Measurements from ENCODE around the gene UBR1.
"Not testable (repeated sequence)": the region's sequence is repeated elsewhere in the genome, so short reads cannot be mapped to it uniquely, and the experiment has no call there.

UBR1 gene

GRCh38 chr15:42955518-42955917, 150.3 kb downstream of the UBR1 start:
- Histone ChIP-seq H2BK5ac (ENCODE audit: low read length) (no peak overlapping the region), H3K4ac (ENCODE audit: low read length) (no peak overlapping the region), H3K23ac (ENCODE audit: low read depth, low read length, poor library complexity) (no peak overlapping the region), H4K91ac (ENCODE audit: low read depth, low read length, poor library complexity) (no peak overlapping the region), H2BK12ac (ENCODE audit: low read length) (no peak overlapping the region), H3K4me3 (ENCODE audit: low read length in 2 of 2) (no peak overlapping the region), H3K4me2 (ENCODE audit: insufficient read depth, low read length, poor library complexity, severe bottlenecking) (no peak overlapping the region), H3K9me3 (replicated peaks in 1 of 2; ENCODE audit: control insufficient read depth in 2 of 2, insufficient read depth in 1 of 2, low read depth in 1 of 2, low read length in 2 of 2) (no peaks in the 10 kb centered on the region), H3K27me3 (ENCODE audit: control insufficient read depth in 3 of 3, insufficient read depth in 3 of 3, low read depth in 1 of 3, low read length in 3 of 3) (no peaks in the 10 kb centered on the region), H2AFZ (ENCODE audit: low read length) (no peak overlapping the region), H3K4me1 (ENCODE audit: control insufficient read depth in 2 of 2, insufficient read depth in 1 of 2, low read depth in 1 of 2, low read length in 2 of 2) (no peaks in the 10 kb centered on the region), H4K8ac (ENCODE audit: low read depth, low read length) (no peak overlapping the region), H3K79me1 (ENCODE audit: low read depth, low read length) (peaks cover under 1% of the 10 kb centered on the region), H2BK120ac (ENCODE audit: low read depth, low read length) (no peak overlapping the region), H3K9ac (ENCODE audit: low read depth, low read length, poor library complexity) (no peak overlapping the region), H2AK5ac (ENCODE audit: low read depth, low read length) (no peak overlapping the region), H3K27ac (replicated peaks; ENCODE audit: low read length) (no peak overlapping the region), H3K14ac (ENCODE audit: low read length) (no peak overlapping the region), H2BK15ac (ENCODE audit: low read length) (no peak overlapping the region), H3K18ac (ENCODE audit: low read length) (no peak overlapping the region), H3K36me3 (replicated peaks in 1 of 2; ENCODE audit: control insufficient read depth in 2 of 2, insufficient read depth in 2 of 2, low read length in 2 of 2) (peaks cover 13 to 93% of the 10 kb centered on the region in 2 donors)
- no peak for DNase-seq (ENCODE audit: low spot score)

GRCh38 chr15:42954291-42954690, 151.5 kb downstream of the UBR1 start:
- H2AFZ ChIP-seq (ENCODE audit: low read length) = no peak overlapping the region

GRCh38 chr15:42948898-42949297, 156.9 kb downstream of the UBR1 start:
- H3K4ac ChIP-seq (ENCODE audit: low read length); H2AFZ ChIP-seq (ENCODE audit: low read length); H3K9me3 ChIP-seq (replicated peaks in 1 of 2; ENCODE audit: control insufficient read depth in 2 of 2, insufficient read depth in 1 of 2, low read depth in 1 of 2, low read length in 2 of 2); H3K27ac ChIP-seq (replicated peaks; ENCODE audit: low read length); H3K4me3 ChIP-seq (ENCODE audit: low read length in 2 of 2); H3K4me2 ChIP-seq (ENCODE audit: insufficient read depth, low read length, poor library complexity, severe bottlenecking); H3K9ac ChIP-seq (ENCODE audit: low read depth, low read length, poor library complexity); H3K79me1 ChIP-seq (ENCODE audit: low read depth, low read length); H3K4me1 ChIP-seq (ENCODE audit: control insufficient read depth in 2 of 2, insufficient read depth in 1 of 2, low read depth in 1 of 2, low read length in 2 of 2); H2BK120ac ChIP-seq (ENCODE audit: low read depth, low read length); H4K8ac ChIP-seq (ENCODE audit: low read depth, low read length); H2BK12ac ChIP-seq (ENCODE audit: low read length); H2BK5ac ChIP-seq (ENCODE audit: low read length); H4K91ac ChIP-seq (ENCODE audit: low read depth, low read length, poor library complexity); H2AK5ac ChIP-seq (ENCODE audit: low read depth, low read length); DNase-seq (ENCODE audit: low spot score); H3K27me3 ChIP-seq (ENCODE audit: control insufficient read depth in 3 of 3, insufficient read depth in 3 of 3, low read depth in 1 of 3, low read length in 3 of 3); H3K18ac ChIP-seq (ENCODE audit: low read length); H2BK15ac ChIP-seq (ENCODE audit: low read length); H3K14ac ChIP-seq (ENCODE audit: low read length); H3K23ac ChIP-seq (ENCODE audit: low read depth, low read length, poor library complexity): not testable (repeated sequence)
- H3K36me3 ChIP-seq (replicated peaks in 1 of 2; ENCODE audit: control insufficient read depth in 2 of 2, insufficient read depth in 2 of 2, low read length in 2 of 2) = peaks cover 4 to 76% of the 10 kb centered on the region in 2 donors
- no CpG with 5 or more reads among the region's 3 CpGs for WGBS, 2 donors (ENCODE audit: extremely low coverage in 2 of 2, insufficient read length in 2 of 2, insufficient replicate concordance in 1 of 2)

More at GRCh38 chr15:42954291-42954690, 151.5 kb downstream of the UBR1 start:
- Histone ChIP-seq H3K79me1 (ENCODE audit: low read depth, low read length) (no peaks in the 10 kb centered on the region), H3K4me2 (ENCODE audit: insufficient read depth, low read length, poor library complexity, severe bottlenecking) (no peak overlapping the region), H4K8ac (ENCODE audit: low read depth, low read length) (no peak overlapping the region), H3K27ac (replicated peaks; ENCODE audit: low read length) (no peak overlapping the region), H3K4me3 (ENCODE audit: low read length in 2 of 2) (no peak overlapping the region), H4K91ac (ENCODE audit: low read depth, low read length, poor library complexity) (no peak overlapping the region), H3K27me3 (ENCODE audit: control insufficient read depth in 3 of 3, insufficient read depth in 3 of 3, low read depth in 1 of 3, low read length in 3 of 3) (no peaks in the 10 kb centered on the region), H3K9ac (ENCODE audit: low read depth, low read length, poor library complexity) (no peak overlapping the region), H3K4ac (ENCODE audit: low read length) (no peak overlapping the region), H2BK15ac (ENCODE audit: low read length) (no peak overlapping the region), H3K9me3 (replicated peaks in 1 of 2; ENCODE audit: control insufficient read depth in 2 of 2, insufficient read depth in 1 of 2, low read depth in 1 of 2, low read length in 2 of 2) (no peaks in the 10 kb centered on the region), H3K18ac (ENCODE audit: low read length) (no peak overlapping the region), H2BK12ac (ENCODE audit: low read length) (no peak overlapping the region), H3K4me1 (ENCODE audit: control insufficient read depth in 2 of 2, insufficient read depth in 1 of 2, low read depth in 1 of 2, low read length in 2 of 2) (no peaks in the 10 kb centered on the region), H3K14ac (ENCODE audit: low read length) (no peak overlapping the region), H2BK5ac (ENCODE audit: low read length) (no peak overlapping the region), H3K23ac (ENCODE audit: low read depth, low read length, poor library complexity) (no peak overlapping the region), H2AK5ac (ENCODE audit: low read depth, low read length) (no peak overlapping the region), H2BK120ac (ENCODE audit: low read depth, low read length) (no peak overlapping the region), H3K36me3 (replicated peaks in 1 of 2; ENCODE audit: control insufficient read depth in 2 of 2, insufficient read depth in 2 of 2, low read length in 2 of 2) (peaks cover 9 to 90% of the 10 kb centered on the region in 2 donors)
- DNase-seq (ENCODE audit: low spot score) = no peak
- WGBS, 2 donors (ENCODE audit: extremely low coverage in 2 of 2, insufficient read length in 2 of 2, insufficient replicate concordance in 1 of 2) = no CpG with 5 or more reads among the region's 4 CpGs

GRCh38 chr15:42940527-42940926, 165.3 kb downstream of the UBR1 start:
- DNase-seq (ENCODE audit: low spot score) = no peak
- no CpG with 5 or more reads among the region's 1 CpG for WGBS, 2 donors (ENCODE audit: extremely low coverage in 2 of 2, insufficient read length in 2 of 2, insufficient replicate concordance in 1 of 2)
- no peak overlapping the region for H3K4me2 ChIP-seq (ENCODE audit: insufficient read depth, low read length, poor library complexity, severe bottlenecking)
- H3K4me3 ChIP-seq (ENCODE audit: low read length in 2 of 2) = no peak overlapping the region
- H4K8ac ChIP-seq (ENCODE audit: low read depth, low read length) = no peak overlapping the region
- no peak overlapping the region for H2AK5ac ChIP-seq (ENCODE audit: low read depth, low read length)
- H3K4me1 ChIP-seq (ENCODE audit: control insufficient read depth in 2 of 2, insufficient read depth in 1 of 2, low read depth in 1 of 2, low read length in 2 of 2) = no peaks in the 10 kb centered on the region
- no peak overlapping the region for H2AFZ ChIP-seq (ENCODE audit: low read length)
- no peak overlapping the region for H2BK120ac ChIP-seq (ENCODE audit: low read depth, low read length)
- H2BK15ac ChIP-seq (ENCODE audit: low read length) = no peak overlapping the region
- no peak overlapping the region for H3K18ac ChIP-seq (ENCODE audit: low read length)
- peaks cover 0 to 31% of the 10 kb centered on the region in 2 donors for H3K36me3 ChIP-seq (replicated peaks in 1 of 2; ENCODE audit: control insufficient read depth in 2 of 2, insufficient read depth in 2 of 2, low read length in 2 of 2)
- no peak overlapping the region for H3K23ac ChIP-seq (ENCODE audit: low read depth, low read length, poor library complexity)
- no peak overlapping the region for H2BK5ac ChIP-seq (ENCODE audit: low read length)
- H2BK12ac ChIP-seq (ENCODE audit: low read length) = no peak overlapping the region
- H3K27ac ChIP-seq (replicated peaks; ENCODE audit: low read length) = no peak overlapping the region
- H4K91ac ChIP-seq (ENCODE audit: low read depth, low read length, poor library complexity) = no peak overlapping the region
- H3K9me3 ChIP-seq (replicated peaks in 1 of 2; ENCODE audit: control insufficient read depth in 2 of 2, insufficient read depth in 1 of 2, low read depth in 1 of 2, low read length in 2 of 2) = peaks cover 0 to 2% of the 10 kb centered on the region in 2 donors
- H3K27me3 ChIP-seq (ENCODE audit: control insufficient read depth in 3 of 3, insufficient read depth in 3 of 3, low read depth in 1 of 3, low read length in 3 of 3) = no peaks in the 10 kb centered on the region
- no peak overlapping the region for H3K14ac ChIP-seq (ENCODE audit: low read length)
- H3K79me1 ChIP-seq (ENCODE audit: low read depth, low read length) = no peaks in the 10 kb centered on the region
- H3K4ac ChIP-seq (ENCODE audit: low read length) = no peak overlapping the region
- H3K9ac ChIP-seq (ENCODE audit: low read depth, low read length, poor library complexity) = no peak overlapping the region
